ENCODE data around the gene PPM1L.

Gene PPM1L

GRCh38 chr3:160768918-160769317 lies 12.9 kb downstream of the PPM1L start:
- no peaks in the 10 kb centered on the region for H3K79me2 ChIP-seq (ENCODE audit: low read length)
- no peaks in the 10 kb centered on the region for H3K36me3 ChIP-seq (replicated peaks; ENCODE audit: insufficient read depth, low read length)
- no peak overlapping the region for H3K4me2 ChIP-seq (ENCODE audit: low read depth, low read length)
- H3K9me3 ChIP-seq (replicated peaks; ENCODE audit: insufficient read depth, low read length), result no peaks in the 10 kb centered on the region
- no peaks in the 10 kb centered on the region for H3K9me2 ChIP-seq (replicated peaks; ENCODE audit: insufficient read depth, low read length)
- TF ChIP-seq EZH2phosphoT487 (IDR thresholded peaks at IDR 0.05; ENCODE audit: low read length) (no peak), EZH2 (optimal IDR thresholded peaks at IDR 0.05; ENCODE audit: low read depth, low read length) (no peak), CTCF (IDR thresholded peaks at IDR 0.05; ENCODE audit: low read length) (no peak)
- no peaks in the 10 kb centered on the region for H4K20me1 ChIP-seq (ENCODE audit: insufficient read depth, low read length)
- H3K27me3 ChIP-seq (replicated peaks; ENCODE audit: insufficient read depth, low read length), result no peaks in the 10 kb centered on the region
- no peak for DNase-seq
- H3K9ac ChIP-seq (ENCODE audit: low read length), result no peak overlapping the region
- no peak overlapping the region for H2AFZ ChIP-seq (ENCODE audit: low read length)
- H3K27ac ChIP-seq (ENCODE audit: low read length), result no peak overlapping the region
- no peak overlapping the region for H3K4me3 ChIP-seq (ENCODE audit: low read length)
- peaks cover 14% of the 10 kb centered on the region for H3K4me1 ChIP-seq (ENCODE audit: low read length)
- H3F3A ChIP-seq (ENCODE audit: insufficient read depth, low read length), result peaks cover 3% of the 10 kb centered on the region; the same call in 1 of the 2 replicates

- H3K36me3 ChIP-seq (replicated peaks; ENCODE audit: insufficient read depth, low read length), result no peaks in the 10 kb centered on the region
- no peaks in the 10 kb centered on the region for H3K79me2 ChIP-seq (ENCODE audit: low read length)
- DNase-seq, result no peak
- no peaks in the 10 kb centered on the region for H3F3A ChIP-seq (ENCODE audit: insufficient read depth, low read length)
- no peaks in the 10 kb centered on the region for H4K20me1 ChIP-seq (ENCODE audit: insufficient read depth, low read length)
- no peak overlapping the region for H3K4me2 ChIP-seq (ENCODE audit: low read depth, low read length)
- H3K9me2 ChIP-seq (replicated peaks; ENCODE audit: insufficient read depth, low read length), result no peaks in the 10 kb centered on the region
- H3K9ac ChIP-seq (ENCODE audit: low read length), result no peak overlapping the region
- no peak overlapping the region for H3K27ac ChIP-seq (ENCODE audit: low read length)
- no peak overlapping the region for H2AFZ ChIP-seq (ENCODE audit: low read length)
- H3K9me3 ChIP-seq (replicated peaks; ENCODE audit: insufficient read depth, low read length), result no peaks in the 10 kb centered on the region
- no peak for TF ChIP-seq EZH2 (optimal IDR thresholded peaks at IDR 0.05; ENCODE audit: low read depth, low read length)
- TF ChIP-seq CTCF (IDR thresholded peaks at IDR 0.05; ENCODE audit: low read length), result no peak
- no peak for TF ChIP-seq EZH2phosphoT487 (IDR thresholded peaks at IDR 0.05; ENCODE audit: low read length)
- H3K27me3 ChIP-seq (replicated peaks; ENCODE audit: insufficient read depth, low read length), result no peaks in the 10 kb centered on the region
- H3K4me3 ChIP-seq (ENCODE audit: low read length), result no peak overlapping the region
- H3K4me1 ChIP-seq (ENCODE audit: low read length), result peaks cover 12% of the 10 kb centered on the region
Measured at GRCh38 chr3:160771811-160772459, 15.9 kb downstream of the PPM1L start.

GRCh38 chr3:160773722-160774121 lies 17.7 kb downstream of the PPM1L start:
- H3K4me3 ChIP-seq (ENCODE audit: low read length), result no peak overlapping the region
- no peak for DNase-seq
- no peak for TF ChIP-seq EZH2phosphoT487 (IDR thresholded peaks at IDR 0.05; ENCODE audit: low read length)
- TF ChIP-seq CTCF (IDR thresholded peaks at IDR 0.05; ENCODE audit: low read length), result no peak
- no peak for TF ChIP-seq EZH2 (optimal IDR thresholded peaks at IDR 0.05; ENCODE audit: low read depth, low read length)

More at GRCh38 chr3:160773722-160774121, 17.7 kb downstream of the PPM1L start:
- no peak overlapping the region for H2AFZ ChIP-seq (ENCODE audit: low read length)
- peaks cover 12% of the 10 kb centered on the region for H3K4me1 ChIP-seq (ENCODE audit: low read length)
- H3F3A ChIP-seq (ENCODE audit: insufficient read depth, low read length), result no peaks in the 10 kb centered on the region
- H3K79me2 ChIP-seq (ENCODE audit: low read length), result no peaks in the 10 kb centered on the region
- no peaks in the 10 kb centered on the region for H3K9me3 ChIP-seq (replicated peaks; ENCODE audit: insufficient read depth, low read length)
- H3K9me2 ChIP-seq (replicated peaks; ENCODE audit: insufficient read depth, low read length), result no peaks in the 10 kb centered on the region
- H3K9ac ChIP-seq (ENCODE audit: low read length), result no peak overlapping the region
- no peaks in the 10 kb centered on the region for H3K27me3 ChIP-seq (replicated peaks; ENCODE audit: insufficient read depth, low read length)
- H3K36me3 ChIP-seq (replicated peaks; ENCODE audit: insufficient read depth, low read length), result no peaks in the 10 kb centered on the region
- H3K27ac ChIP-seq (ENCODE audit: low read length), result no peak overlapping the region
- no peak overlapping the region for H3K4me2 ChIP-seq (ENCODE audit: low read depth, low read length)
- H4K20me1 ChIP-seq (ENCODE audit: insufficient read depth, low read length), result no peaks in the 10 kb centered on the region
